ENCODE measurements around the gene GTF2I. TPM values are rescaled to one million over a fixed set of nuclear protein-coding genes. Genes with fewer than 3 reads are reported as not detected.
"Not testable (repeated sequence)": the region's sequence is repeated elsewhere in the genome, so short reads cannot be mapped to it uniquely, and the experiment has no call there.

The GTF2I gene
- polyA plus RNA-seq, 1 donor = 520 TPM

- DNase-seq = not testable (repeated sequence)
Measured at GRCh38 chr7:74773760-74774750, 116.5 kb downstream of the GTF2I start, which contains the start of gene NCF1. TSS of gene NCF1 (plus strand) at chr7:74774011. CDS start at chr7:74774032, 21 bp downstream.

- not testable (repeated sequence) for DNase-seq
Measured at GRCh38 chr7:74775111-74775510, 117.6 kb downstream of the GTF2I start.

DNA sequence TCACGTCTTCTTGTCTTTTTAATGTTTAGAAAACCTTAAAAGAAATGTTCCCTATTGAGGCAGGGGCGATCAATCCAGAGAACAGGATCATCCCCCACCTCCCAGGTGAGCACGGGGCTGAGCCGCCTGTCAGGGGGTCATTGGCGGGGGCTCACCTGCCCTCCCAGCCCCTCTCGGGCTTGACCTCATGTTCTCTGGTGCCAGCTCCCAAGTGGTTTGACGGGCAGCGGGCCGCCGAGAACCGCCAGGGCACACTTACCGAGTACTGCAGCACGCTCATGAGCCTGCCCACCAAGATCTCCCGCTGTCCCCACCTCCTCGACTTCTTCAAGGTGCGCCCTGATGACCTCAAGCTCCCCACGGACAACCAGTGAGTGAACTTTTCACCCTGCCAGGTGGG, 121.5 kb downstream of the GTF2I start:
- DNase-seq = not testable (repeated sequence)

GRCh38 chr7:74781746-74782145, 124.2 kb downstream of the GTF2I start:
- not testable (repeated sequence) for DNase-seq

DNA sequence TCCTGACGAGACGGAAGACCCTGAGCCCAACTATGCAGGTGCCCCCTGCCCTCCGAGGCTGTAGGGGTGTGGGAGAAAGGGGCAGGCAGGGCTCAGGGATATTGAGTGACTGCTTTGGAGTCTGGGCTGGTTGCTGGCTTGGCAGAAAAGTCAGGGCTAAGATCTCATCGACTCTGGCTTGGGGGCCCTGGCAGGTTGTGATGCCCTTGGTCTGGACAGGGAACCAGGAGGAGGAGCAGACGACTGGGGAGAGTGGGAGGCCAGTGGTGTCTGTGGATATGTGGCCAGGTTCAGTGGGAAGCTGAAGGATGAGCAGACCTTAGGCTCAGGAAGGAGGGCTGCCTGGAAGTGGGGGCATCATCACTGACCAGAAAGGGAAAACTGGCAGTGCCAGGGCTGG, 126.1 kb downstream of the GTF2I start:
- not testable (repeated sequence) for DNase-seq

GRCh38 chr7:74788369-74789150, 131.0 kb downstream of the GTF2I start:
- peak; percentile 73 for DNase-seq

DNA sequence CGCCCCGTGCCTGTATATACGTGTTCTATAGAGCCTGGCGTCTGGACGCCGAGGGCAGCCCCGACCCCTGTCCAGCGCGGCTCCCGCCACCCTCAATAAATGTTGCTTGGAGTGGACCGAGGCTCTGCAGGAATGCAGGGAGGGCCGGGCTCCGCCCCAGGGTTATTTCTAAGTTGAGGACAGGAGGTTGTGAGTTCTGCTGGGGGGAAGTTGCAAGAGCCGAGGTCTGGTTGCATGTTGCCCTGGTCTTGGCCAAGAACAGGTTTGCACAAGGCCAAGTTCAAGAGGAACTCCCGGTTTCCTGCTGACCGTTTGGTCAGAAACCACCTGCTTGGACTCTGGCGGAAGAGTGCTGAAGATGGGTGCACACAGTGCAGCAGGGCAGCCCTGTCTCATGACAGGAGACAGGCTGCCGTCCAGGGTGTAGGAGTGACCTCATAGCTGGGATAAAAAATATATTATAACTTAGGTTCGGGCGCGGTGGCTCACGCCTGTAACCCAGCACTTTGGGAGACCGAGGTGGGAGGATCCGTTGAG, 131.8 kb downstream of the GTF2I start:
- DNase-seq = not testable (repeated sequence)

DNA sequence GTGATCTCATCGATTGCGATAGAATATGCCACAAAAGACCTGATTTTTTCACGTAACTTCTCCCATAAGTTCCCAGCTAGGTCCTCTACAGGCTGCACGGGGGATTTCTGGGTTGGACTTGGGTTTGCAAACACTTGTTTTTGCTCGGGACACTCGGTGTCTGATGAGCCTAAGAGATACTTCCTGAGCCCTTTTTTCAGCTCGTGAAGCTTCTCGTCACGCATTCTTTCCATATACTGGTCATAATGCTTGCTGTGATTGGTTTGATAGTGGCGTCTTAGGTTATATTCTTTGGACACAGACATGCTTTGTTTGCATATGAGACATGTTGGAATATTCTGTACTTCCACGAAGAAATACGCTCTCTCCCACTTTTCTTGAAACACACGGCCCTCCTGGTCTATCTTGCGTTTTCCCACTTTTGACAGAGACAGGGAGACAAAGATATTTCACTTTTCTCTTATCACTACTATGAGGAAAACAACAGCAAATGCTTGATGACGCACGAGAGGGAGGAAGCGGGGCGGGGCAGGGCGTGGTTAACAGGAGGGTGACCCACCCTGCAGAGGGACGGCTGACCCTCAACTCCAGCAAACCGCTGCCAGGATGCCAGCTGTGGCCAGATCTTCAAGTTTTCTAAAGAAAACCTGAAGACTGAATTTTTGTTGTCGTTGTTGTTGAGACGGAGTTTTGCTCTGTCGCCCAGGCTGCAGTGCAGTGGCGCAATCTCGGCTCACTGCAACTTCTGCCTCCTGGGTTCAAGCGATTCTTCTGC, 140.5 kb downstream of the GTF2I start:
- not testable (repeated sequence) for DNase-seq

- not testable (repeated sequence) for DNase-seq
Measured at GRCh38 chr7:74798644-74799043, 141.1 kb downstream of the GTF2I start.

Other genes with a start within 250 kb of the GTF2I start
- 65.9 TPM for gene GTF2IRD1, start 203.8 kb upstream of the GTF2I start, polyA plus RNA-seq (ENCODE audit: insufficient read length)
- 1.2 TPM for gene NCF1, start 116.3 kb downstream of the GTF2I start, polyA plus RNA-seq (ENCODE audit: insufficient read length)
- 44.1 TPM for gene GTF2IRD2, start 193.9 kb downstream of the GTF2I start, polyA plus RNA-seq (ENCODE audit: insufficient read length)